Tibial artery (tissue), 4 donors: ENCODE data around the gene HDAC2.

Source experiments
- DNase-seq, 2 donors: peaks; one replicate each; pipeline ENCODE4 v3.0.0-alpha.2; 2019
- H3K27ac ChIP-seq, 2 donors: fragments of 200-600 bp; sonication (generic) in 1 of 2; 1 replicate in 1 of 2; 2 replicates in 1 of 2; pipeline ENCODE4 v1.5.1; 2018 to 2019; ENCODE audit warnings: mild to moderate bottlenecking in 1 of 2
- H3K27me3 ChIP-seq, 2 donors: fragments of 200-600 bp; sonication (generic) in 1 of 2; one replicate each; pipeline versions ENCODE4 v1.5.1 to v1.6.0; 2016 to 2019
- H3K36me3 ChIP-seq, 3 donors: fragments of 200-600 bp; sonication (generic) in 2 of 3; one replicate each; pipeline ENCODE4 v1.5.1; 2016 to 2019; ENCODE audit warnings: mild to moderate bottlenecking in 2 of 3
- H3K4me1 ChIP-seq, 4 donors: fragments of 200-600 bp; sonication (generic) in 2 of 4; 1 replicate in 3 of 4; 2 replicates in 1 of 4; pipeline ENCODE4 v1.5.1; 2016 to 2019
- H3K4me3 ChIP-seq, 2 donors: fragments of 200-600 bp; sonication (generic) in 1 of 2; 1 replicate in 1 of 2; 2 replicates in 1 of 2; pipeline ENCODE4 v1.5.1; 2018 to 2019; ENCODE audit warnings: mild to moderate bottlenecking in 2 of 2
- H3K9me3 ChIP-seq, 3 donors: fragments of 200-600 bp; sonication (generic) in 1 of 3; one replicate each; pipeline ENCODE4 v1.5.1; 2016 to 2019
- CTCF ChIP-seq, 2 experiments: fragments of 200-600 bp in 1 of 2; fragments of 450-650 bp in 1 of 2; IDR thresholded peaks; one replicate each; pipeline ENCODE4 v1.5.1; 2017 to 2019; ENCODE audit warnings: antibody characterized with exemption in 2 of 2, mild to moderate bottlenecking in 1 of 2, moderate library complexity in 1 of 2
- intact Hi-C: fragments of 100-400 bp; cut with DNase I; formaldehyde crosslinking; loops from one replicate; pipeline ENCODE4 v1.15.0; 2023; ENCODE audit warnings: low total_unique reads

Gene HDAC2

GRCh38 chr6:113969888-113970804 lies 802 bp downstream of the HDAC2 start:
- no peaks in the 10 kb centered on the region for H3K9me3 ChIP-seq
- peak; percentile 43 to 77 for DNase-seq
- intact Hi-C loops = no loop called here
- no peak for TF ChIP-seq CTCF (IDR thresholded peaks at IDR 0.05)
- peak overlapping the region; percentile 90 to 96 for H3K27ac ChIP-seq
- peak overlapping the region; percentile 85 to 99 for H3K4me3 ChIP-seq
- no peaks in the 10 kb centered on the region for H3K36me3 ChIP-seq
- H3K4me1 ChIP-seq = peaks cover 0 to 43% (median 24%) of the 10 kb centered on the region in 4 donors
- H3K27me3 ChIP-seq = no peaks in the 10 kb centered on the region

DNA sequence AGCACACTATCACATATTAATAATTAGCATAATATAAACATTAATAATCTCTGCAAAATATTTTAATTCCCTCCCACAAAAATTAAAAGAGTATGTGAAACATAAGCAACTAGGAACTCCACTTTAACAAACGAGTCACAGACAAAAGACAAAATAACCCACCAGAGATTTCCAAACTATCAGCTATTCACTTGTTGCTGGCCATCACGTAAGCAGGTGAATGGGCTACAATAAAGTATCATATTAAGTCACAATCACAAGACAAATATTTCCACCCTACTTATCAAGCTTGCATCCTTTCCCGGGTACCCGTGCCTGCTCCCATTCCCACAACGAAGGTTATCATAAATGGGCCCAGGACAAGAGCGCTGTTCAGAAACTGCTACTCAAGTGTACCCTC lies 2.5 kb downstream of the HDAC2 start:
- H3K4me3 ChIP-seq = no peak overlapping the region

DNA sequence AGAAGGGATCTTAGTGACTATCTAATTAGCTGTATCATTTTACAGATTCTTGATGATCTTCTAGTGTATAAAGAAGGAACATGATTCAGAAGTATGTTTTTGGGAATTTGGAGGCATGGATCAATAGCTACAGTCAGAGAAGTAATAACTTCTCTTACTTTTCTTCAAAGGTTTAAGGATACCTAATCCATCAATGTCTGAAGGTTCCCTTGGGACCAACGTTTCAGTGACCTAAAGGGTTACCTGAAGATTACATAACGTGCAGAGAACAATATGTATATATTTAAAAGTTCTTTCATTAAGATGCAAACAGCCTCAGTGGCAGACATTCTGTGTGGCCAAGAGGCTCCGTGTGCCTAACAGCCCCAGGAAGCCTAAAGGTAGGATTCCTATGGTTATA lies 3.2 kb downstream of the HDAC2 start:
- Histone ChIP-seq H3K27me3 (no peaks in the 10 kb centered on the region), H3K27ac (no peak overlapping the region), H3K36me3 (no peaks in the 10 kb centered on the region), H3K9me3 (no peaks in the 10 kb centered on the region), H3K4me1 (peaks cover 0 to 61% (median 27%) of the 10 kb centered on the region in 4 donors), H3K4me3 (no peak overlapping the region)
- intact Hi-C loops = no loop called here
- DNase-seq = no peak
- TF ChIP-seq CTCF (IDR thresholded peaks at IDR 0.05) = no peak

More for the DNA sequence above, 2.5 kb downstream of the HDAC2 start:
- no peaks in the 10 kb centered on the region for H3K27me3 ChIP-seq
- TF ChIP-seq CTCF (IDR thresholded peaks at IDR 0.05) = no peak
- intact Hi-C loops = no loop called here
- peaks cover 0 to 56% (median 27%) of the 10 kb centered on the region in 4 donors for H3K4me1 ChIP-seq
- H3K27ac ChIP-seq = no peak overlapping the region
- H3K9me3 ChIP-seq = no peaks in the 10 kb centered on the region
- H3K36me3 ChIP-seq = no peaks in the 10 kb centered on the region
- no peak for DNase-seq

DNA sequence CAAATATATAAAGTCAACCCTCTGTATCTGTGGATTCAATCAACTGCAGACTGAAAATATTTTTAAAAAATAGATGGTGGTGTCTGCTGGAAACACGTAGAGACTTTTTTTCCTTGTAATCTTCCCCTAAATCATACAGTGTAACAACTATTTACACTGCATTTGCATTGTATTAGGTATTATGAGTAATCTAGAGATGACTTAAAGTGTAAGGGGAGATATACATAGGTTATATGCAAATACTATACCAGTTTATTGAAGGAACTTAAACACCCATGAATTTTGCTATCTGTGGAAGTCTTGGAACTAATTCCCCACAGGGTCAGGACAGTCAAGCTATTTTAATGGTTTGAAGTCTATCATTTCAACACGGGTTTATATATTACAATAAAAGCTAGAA lies 10.2 kb downstream of the HDAC2 start:
- Histone ChIP-seq H3K27me3 (no peaks in the 10 kb centered on the region), H3K4me1 (peaks cover 0 to 29% (median 6%) of the 10 kb centered on the region in 4 donors), H3K9me3 (no peaks in the 10 kb centered on the region), H3K36me3 (peaks cover 2 to 8% (median 5%) of the 10 kb centered on the region in 3 donors), H3K4me3 (no peak overlapping the region), H3K27ac (no peak overlapping the region)
- DNase-seq = no peak
- intact Hi-C loops = no loop called here
- no peak for TF ChIP-seq CTCF (IDR thresholded peaks at IDR 0.05)

GRCh38 chr6:113959235-113959634 lies 11.7 kb downstream of the HDAC2 start:
- no peak for DNase-seq
- H3K27ac ChIP-seq = no peak overlapping the region

More at GRCh38 chr6:113959235-113959634, 11.7 kb downstream of the HDAC2 start:
- Histone ChIP-seq H3K36me3 (peaks cover 10 to 23% (median 13%) of the 10 kb centered on the region in 3 donors), H3K4me3 (no peak overlapping the region), H3K4me1 (peaks cover 0 to 13% (median 4%) of the 10 kb centered on the region in 4 donors), H3K9me3 (no peaks in the 10 kb centered on the region), H3K27me3 (no peaks in the 10 kb centered on the region)
- no peak for TF ChIP-seq CTCF (IDR thresholded peaks at IDR 0.05)
- intact Hi-C loops = no loop called here
